HepG2 (cell line): ENCODE measurements around the gene RGS19. TPM values are rescaled to one million over a fixed set of nuclear protein-coding genes. Genes with fewer than 3 reads are reported as not detected.

ENCODE experiments used
- BRF2 ChIP-seq: sonication (generic); formaldehyde crosslinking; IDR thresholded peaks from 2 replicates; pipeline ENCODE4 v1.8.1; 2022; ENCODE audit warnings: mild to moderate bottlenecking, missing genetic modification reagents
- CCDC6 ChIP-seq: sonication (generic); formaldehyde crosslinking; IDR thresholded peaks from 2 replicates; pipeline ENCODE4 v1.8.1; 2022; ENCODE audit warnings: mild to moderate bottlenecking, missing genetic modification reagents, moderate library complexity
- GABPA ChIP-seq, 2 experiments: IDR thresholded peaks; 2 replicates each; pipeline ENCODE4 v1.6.1; 2011 to 2016; ENCODE audit warnings: low read depth in 2 of 2, low read length in 1 of 2, missing biosample characterization in 1 of 2, missing genetic modification characterization in 1 of 2
- GABPB1 ChIP-seq: IDR thresholded peaks from 2 replicates; pipeline ENCODE4 v1.6.1; 2016; ENCODE audit warnings: mild to moderate bottlenecking, missing genetic modification reagents, moderate library complexity, missing compliant biosample characterization
- RBFOX2 ChIP-seq: fragments of 200-400 bp; formaldehyde crosslinking; IDR thresholded peaks from 2 replicates; pipeline ENCODE4 v1.6.1; 2017; ENCODE audit warnings: low read depth, mild to moderate bottlenecking, low read length
- RNF219 ChIP-seq: sonication (generic); formaldehyde crosslinking; IDR thresholded peaks from 2 replicates; pipeline ENCODE4 v1.5.0; 2020; ENCODE audit warnings: mild to moderate bottlenecking, missing genetic modification reagents
- SCMH1 ChIP-seq: sonication (generic); formaldehyde crosslinking; IDR thresholded peaks from 2 replicates; pipeline ENCODE4 v1.9.0; 2021; ENCODE audit warnings: missing genetic modification reagents, mild to moderate bottlenecking, borderline replicate concordance
- TEAD3 ChIP-seq: optimal IDR thresholded peaks from 2 replicates; pipeline ENCODE3; 2016; ENCODE audit warnings: borderline replicate concordance
- ZFP90 ChIP-seq: sonication (generic); formaldehyde crosslinking; IDR thresholded peaks from 2 replicates; pipeline ENCODE4 v1.8.0; 2022; ENCODE audit warnings: missing genetic modification reagents, mild to moderate bottlenecking, inconsistent platforms, borderline replicate concordance
- ZKSCAN8 ChIP-seq: IDR thresholded peaks from 2 replicates; pipeline ENCODE4 v1.6.1; 2016; ENCODE audit warnings: borderline replicate concordance, missing genetic modification reagents, missing compliant biosample characterization
- ZNF30 ChIP-seq: sonication (generic); formaldehyde crosslinking; IDR thresholded peaks from 2 replicates; pipeline ENCODE4 v1.5.0; 2020; ENCODE audit warnings: mild to moderate bottlenecking, missing genetic modification reagents
- ZNF546 ChIP-seq: sonication (generic); formaldehyde crosslinking; conservative IDR thresholded peaks from 2 replicates; pipeline ENCODE4 v1.8.1; 2023; ENCODE audit warnings: mild to moderate bottlenecking, missing genetic modification reagents
- ZNF747 ChIP-seq: sonication (generic); formaldehyde crosslinking; IDR thresholded peaks from 2 replicates; pipeline ENCODE4 v1.8.1; 2023; ENCODE audit warnings: missing genetic modification reagents, mild to moderate bottlenecking, borderline replicate concordance
- polyA plus RNA-seq, 8 experiments: library from polyadenylated mRNA; depleted of rRNA in 3 of 8; stranded (reverse) in 7 of 8; unstranded in 1 of 8; fragments of >200 nt; fragmentation: Illumina TruSeq in 4 of 8; extraction: Trizol in 4 of 8; gene quantifications; 2 replicates each; pipeline versions ENCODE4 v1.2.1 to v1.2.3, GENCODE V29; 2011 to 2016; ENCODE audit warnings: low read depth in 4 of 8, missing spikeins in 1 of 8, mixed read lengths in 1 of 8; ENCODE audit not compliant: insufficient read depth in 1 of 8
- total RNA-seq, 5 experiments: library from RNA; depleted of rRNA; stranded (reverse); fragments of >200 nt; fragmentation: Illumina TruSeq; extraction: Trizol; gene quantifications; 2 replicates each; pipeline ENCODE4 v1.2.3, GENCODE V29; 2016; ENCODE audit warnings: low read depth in 1 of 5
- TF ChIP-seq, protein P1 (sequence below): sonication (generic); formaldehyde crosslinking; IDR thresholded peaks from 2 replicates; pipeline ENCODE4 v1.4.0; 2020; ENCODE audit warnings: missing genetic modification reagents, borderline replicate concordance
- TF ChIP-seq, protein P2 (sequence below): sonication (generic); formaldehyde crosslinking; IDR thresholded peaks from 2 replicates; pipeline ENCODE4 v1.5.1; 2020; ENCODE audit warnings: missing genetic modification reagents, mild to moderate bottlenecking, borderline replicate concordance
- TF ChIP-seq, protein P3 (sequence below): sonication (generic); formaldehyde crosslinking; IDR thresholded peaks from 2 replicates; pipeline ENCODE4 v1.8.0; 2022; ENCODE audit warnings: low read depth, missing genetic modification reagents

The RGS19 gene
- total and polyA plus RNA-seq, 2 of the 13 experiments (the other 11 are each of a cell fraction or from before 2014, with no cell fraction given): 10.7 to 11.9 TPM

DNA sequence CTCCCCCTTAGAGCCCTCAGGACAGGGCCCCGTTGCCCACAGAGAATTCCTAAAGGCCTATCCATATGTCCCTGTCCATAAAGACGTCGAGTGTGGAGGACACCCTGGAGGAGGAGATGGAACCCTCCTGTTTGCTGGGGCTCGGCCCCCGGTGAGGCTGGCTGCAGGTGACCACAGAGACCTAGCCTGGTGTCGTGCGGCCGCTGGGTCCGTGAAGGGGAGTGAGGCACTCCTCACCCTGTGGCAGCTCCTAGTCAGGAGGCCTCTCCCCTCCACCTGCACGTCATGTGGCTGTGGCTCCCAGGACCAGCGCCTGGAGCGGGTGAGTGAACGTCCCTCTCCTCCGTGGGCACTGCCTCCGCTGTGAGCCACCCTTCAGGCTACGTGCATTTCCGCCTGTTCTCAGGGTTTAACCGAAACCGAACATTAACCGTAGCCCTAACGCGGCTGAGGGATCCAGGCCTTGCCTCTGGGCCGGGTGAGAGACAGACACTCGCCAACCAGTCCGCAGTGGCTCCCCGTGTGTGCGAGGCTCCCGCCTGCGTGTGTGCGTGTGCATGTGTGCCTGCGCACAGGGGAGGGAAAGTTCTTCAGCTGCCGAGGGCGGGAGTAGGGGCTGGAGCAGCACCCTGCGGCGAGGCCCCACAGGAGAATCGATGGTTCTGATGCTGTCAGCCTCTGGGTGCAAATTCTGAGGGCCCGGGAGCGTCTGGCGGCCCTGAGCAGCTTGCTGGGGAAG, 22.3 kb downstream of the RGS19 start (continued):
- TF ChIP-seq, protein P1, sequence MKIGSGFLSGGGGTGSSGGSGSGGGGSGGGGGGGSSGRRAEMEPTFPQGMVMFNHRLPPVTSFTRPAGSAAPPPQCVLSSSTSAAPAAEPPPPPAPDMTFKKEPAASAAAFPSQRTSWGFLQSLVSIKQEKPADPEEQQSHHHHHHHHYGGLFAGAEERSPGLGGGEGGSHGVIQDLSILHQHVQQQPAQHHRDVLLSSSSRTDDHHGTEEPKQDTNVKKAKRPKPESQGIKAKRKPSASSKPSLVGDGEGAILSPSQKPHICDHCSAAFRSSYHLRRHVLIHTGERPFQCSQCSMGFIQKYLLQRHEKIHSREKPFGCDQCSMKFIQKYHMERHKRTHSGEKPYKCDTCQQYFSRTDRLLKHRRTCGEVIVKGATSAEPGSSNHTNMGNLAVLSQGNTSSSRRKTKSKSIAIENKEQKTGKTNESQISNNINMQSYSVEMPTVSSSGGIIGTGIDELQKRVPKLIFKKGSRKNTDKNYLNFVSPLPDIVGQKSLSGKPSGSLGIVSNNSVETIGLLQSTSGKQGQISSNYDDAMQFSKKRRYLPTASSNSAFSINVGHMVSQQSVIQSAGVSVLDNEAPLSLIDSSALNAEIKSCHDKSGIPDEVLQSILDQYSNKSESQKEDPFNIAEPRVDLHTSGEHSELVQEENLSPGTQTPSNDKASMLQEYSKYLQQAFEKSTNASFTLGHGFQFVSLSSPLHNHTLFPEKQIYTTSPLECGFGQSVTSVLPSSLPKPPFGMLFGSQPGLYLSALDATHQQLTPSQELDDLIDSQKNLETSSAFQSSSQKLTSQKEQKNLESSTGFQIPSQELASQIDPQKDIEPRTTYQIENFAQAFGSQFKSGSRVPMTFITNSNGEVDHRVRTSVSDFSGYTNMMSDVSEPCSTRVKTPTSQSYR (CRISPR knock-in tag): no peak; the same call in 1 of the 2 replicates
- TF ChIP-seq GABPB1: peak; percentile 46
- TF ChIP-seq BRF2: 0 out of 2 replicates have a peak, but pooled peaks have one; percentile 1
- no peak for TF ChIP-seq ZKSCAN8 (CRISPR knock-in tag)
- no peak for TF ChIP-seq GABPA (IDR thresholded peaks at IDR 0.05; ENCODE audit: low read depth, low read length)
- no peak for TF ChIP-seq GABPA (CRISPR knock-in tag; IDR thresholded peaks at IDR 0.05; ENCODE audit: low read depth)
- TF ChIP-seq RNF219 (CRISPR knock-in tag): no peak
- TF ChIP-seq ZNF747: peak; percentile 74; the same call in 1 of the 2 replicates
- TF ChIP-seq SCMH1 (CRISPR knock-in tag): no peak
- 0 out of 2 replicates have a peak, but pooled peaks have one; percentile 19 for TF ChIP-seq ZNF546 (CRISPR knock-in tag)
- peak; percentile 83; the same call in 1 of the 2 replicates for TF ChIP-seq CCDC6
- TF ChIP-seq, protein P2, sequence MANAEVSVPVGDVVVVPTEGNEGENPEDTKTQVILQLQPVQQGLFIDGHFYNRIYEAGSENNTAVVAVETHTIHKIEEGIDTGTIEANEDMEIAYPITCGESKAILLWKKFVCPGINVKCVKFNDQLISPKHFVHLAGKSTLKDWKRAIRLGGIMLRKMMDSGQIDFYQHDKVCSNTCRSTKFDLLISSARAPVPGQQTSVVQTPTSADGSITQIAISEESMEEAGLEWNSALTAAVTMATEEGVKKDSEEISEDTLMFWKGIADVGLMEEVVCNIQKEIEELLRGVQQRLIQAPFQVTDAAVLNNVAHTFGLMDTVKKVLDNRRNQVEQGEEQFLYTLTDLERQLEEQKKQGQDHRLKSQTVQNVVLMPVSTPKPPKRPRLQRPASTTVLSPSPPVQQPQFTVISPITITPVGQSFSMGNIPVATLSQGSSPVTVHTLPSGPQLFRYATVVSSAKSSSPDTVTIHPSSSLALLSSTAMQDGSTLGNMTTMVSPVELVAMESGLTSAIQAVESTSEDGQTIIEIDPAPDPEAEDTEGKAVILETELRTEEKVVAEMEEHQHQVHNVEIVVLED (CRISPR knock-in tag): no peak; the same call in 1 of the 2 replicates
- TF ChIP-seq RBFOX2: peak; percentile 81
- TF ChIP-seq ZNF30 (CRISPR knock-in tag): peak; percentile 77; the same call in 1 of the 2 replicates
- peak; percentile 2 for TF ChIP-seq TEAD3 (CRISPR knock-in tag)
- TF ChIP-seq, protein P3, sequence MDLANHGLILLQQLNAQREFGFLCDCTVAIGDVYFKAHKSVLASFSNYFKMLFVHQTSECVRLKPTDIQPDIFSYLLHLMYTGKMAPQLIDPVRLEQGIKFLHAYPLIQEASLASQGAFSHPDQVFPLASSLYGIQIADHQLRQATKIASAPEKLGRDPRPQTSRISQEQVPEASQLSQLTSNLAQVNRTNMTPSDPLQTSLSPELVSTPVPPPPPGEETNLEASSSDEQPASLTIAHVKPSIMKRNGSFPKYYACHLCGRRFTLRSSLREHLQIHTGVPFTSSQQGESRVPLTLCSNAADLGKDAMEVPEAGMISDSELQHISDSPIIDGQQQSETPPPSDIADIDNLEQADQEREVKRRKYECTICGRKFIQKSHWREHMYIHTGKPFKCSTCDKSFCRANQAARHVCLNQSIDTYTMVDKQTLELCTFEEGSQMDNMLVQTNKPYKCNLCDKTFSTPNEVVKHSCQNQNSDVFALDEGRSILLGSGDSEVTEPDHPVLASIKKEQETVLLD (CRISPR knock-in tag): peak; percentile 70
- no peak for TF ChIP-seq ZFP90 (CRISPR knock-in tag)
